ENCODE measurements around the gene SBNO1.
"Not testable (repeated sequence)": the region's sequence is repeated elsewhere in the genome, so short reads cannot be mapped to it uniquely, and the experiment has no call there.

- TF ChIP-seq, protein P1, sequence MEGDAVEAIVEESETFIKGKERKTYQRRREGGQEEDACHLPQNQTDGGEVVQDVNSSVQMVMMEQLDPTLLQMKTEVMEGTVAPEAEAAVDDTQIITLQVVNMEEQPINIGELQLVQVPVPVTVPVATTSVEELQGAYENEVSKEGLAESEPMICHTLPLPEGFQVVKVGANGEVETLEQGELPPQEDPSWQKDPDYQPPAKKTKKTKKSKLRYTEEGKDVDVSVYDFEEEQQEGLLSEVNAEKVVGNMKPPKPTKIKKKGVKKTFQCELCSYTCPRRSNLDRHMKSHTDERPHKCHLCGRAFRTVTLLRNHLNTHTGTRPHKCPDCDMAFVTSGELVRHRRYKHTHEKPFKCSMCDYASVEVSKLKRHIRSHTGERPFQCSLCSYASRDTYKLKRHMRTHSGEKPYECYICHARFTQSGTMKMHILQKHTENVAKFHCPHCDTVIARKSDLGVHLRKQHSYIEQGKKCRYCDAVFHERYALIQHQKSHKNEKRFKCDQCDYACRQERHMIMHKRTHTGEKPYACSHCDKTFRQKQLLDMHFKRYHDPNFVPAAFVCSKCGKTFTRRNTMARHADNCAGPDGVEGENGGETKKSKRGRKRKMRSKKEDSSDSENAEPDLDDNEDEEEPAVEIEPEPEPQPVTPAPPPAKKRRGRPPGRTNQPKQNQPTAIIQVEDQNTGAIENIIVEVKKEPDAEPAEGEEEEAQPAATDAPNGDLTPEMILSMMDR (tag by site-specific recombination; IDR thresholded peaks at IDR 0.05): not testable (repeated sequence)
- TF ChIP-seq ZNF221 (tag by site-specific recombination; IDR thresholded peaks at IDR 0.05; ENCODE audit: borderline replicate concordance); PRDM1 (tag by site-specific recombination; IDR thresholded peaks at IDR 0.05); ZNF629 (tag by site-specific recombination; IDR thresholded peaks at IDR 0.05); REST (tag by site-specific recombination; IDR thresholded peaks at IDR 0.05); ZNF132 (tag by site-specific recombination; IDR thresholded peaks at IDR 0.05; ENCODE audit: borderline replicate concordance): not testable (repeated sequence)
Measured at GRCh38 chr12:123371667-123372368, 7.2 kb upstream of the SBNO1 start.

All from HEK293 (cell line).